Stimulated activated CD4-positive, alpha-beta T cell treated with anti-CD3 and anti-CD28 coated beads, Interleukin-12 subunit alpha, Interleukin-12 subunit beta, amount 100 ng/mL, for 24 hours (primary cell): ENCODE measurements around the gene PLEKHG2.
"Not testable (repeated sequence)": the region's sequence is repeated elsewhere in the genome, so short reads cannot be mapped to it uniquely, and the experiment has no call there.

Experiments
- DNase-seq, 2 experiments: peaks; one replicate each; pipeline ENCODE4 v3.0.0-alpha.2; 2020; ENCODE audit warnings: low read depth in 2 of 2

The PLEKHG2 gene, protein sequence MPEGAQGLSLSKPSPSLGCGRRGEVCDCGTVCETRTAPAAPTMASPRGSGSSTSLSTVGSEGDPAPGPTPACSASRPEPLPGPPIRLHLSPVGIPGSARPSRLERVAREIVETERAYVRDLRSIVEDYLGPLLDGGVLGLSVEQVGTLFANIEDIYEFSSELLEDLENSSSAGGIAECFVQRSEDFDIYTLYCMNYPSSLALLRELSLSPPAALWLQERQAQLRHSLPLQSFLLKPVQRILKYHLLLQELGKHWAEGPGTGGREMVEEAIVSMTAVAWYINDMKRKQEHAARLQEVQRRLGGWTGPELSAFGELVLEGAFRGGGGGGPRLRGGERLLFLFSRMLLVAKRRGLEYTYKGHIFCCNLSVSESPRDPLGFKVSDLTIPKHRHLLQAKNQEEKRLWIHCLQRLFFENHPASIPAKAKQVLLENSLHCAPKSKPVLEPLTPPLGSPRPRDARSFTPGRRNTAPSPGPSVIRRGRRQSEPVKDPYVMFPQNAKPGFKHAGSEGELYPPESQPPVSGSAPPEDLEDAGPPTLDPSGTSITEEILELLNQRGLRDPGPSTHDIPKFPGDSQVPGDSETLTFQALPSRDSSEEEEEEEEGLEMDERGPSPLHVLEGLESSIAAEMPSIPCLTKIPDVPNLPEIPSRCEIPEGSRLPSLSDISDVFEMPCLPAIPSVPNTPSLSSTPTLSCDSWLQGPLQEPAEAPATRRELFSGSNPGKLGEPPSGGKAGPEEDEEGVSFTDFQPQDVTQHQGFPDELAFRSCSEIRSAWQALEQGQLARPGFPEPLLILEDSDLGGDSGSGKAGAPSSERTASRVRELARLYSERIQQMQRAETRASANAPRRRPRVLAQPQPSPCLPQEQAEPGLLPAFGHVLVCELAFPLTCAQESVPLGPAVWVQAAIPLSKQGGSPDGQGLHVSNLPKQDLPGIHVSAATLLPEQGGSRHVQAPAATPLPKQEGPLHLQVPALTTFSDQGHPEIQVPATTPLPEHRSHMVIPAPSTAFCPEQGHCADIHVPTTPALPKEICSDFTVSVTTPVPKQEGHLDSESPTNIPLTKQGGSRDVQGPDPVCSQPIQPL (N-terminal part only)

GRCh38 chr19:39412100-39412866 is at the start of gene PLEKHG2:
PLEKHG2 (plus strand) TSS chr19:39412669; CDS start chr19:39414087, 1,418 bp downstream.
- peak; percentile 96 to 98 for DNase-seq

GRCh38 chr19:39362682-39363657 is 49.5 kb upstream of the PLEKHG2 start:
- DNase-seq, result no peak

- no peak for DNase-seq
These were observed 48.5 kb upstream of the PLEKHG2 start for GRCh38 chr19:39363901-39364457.

DNA sequence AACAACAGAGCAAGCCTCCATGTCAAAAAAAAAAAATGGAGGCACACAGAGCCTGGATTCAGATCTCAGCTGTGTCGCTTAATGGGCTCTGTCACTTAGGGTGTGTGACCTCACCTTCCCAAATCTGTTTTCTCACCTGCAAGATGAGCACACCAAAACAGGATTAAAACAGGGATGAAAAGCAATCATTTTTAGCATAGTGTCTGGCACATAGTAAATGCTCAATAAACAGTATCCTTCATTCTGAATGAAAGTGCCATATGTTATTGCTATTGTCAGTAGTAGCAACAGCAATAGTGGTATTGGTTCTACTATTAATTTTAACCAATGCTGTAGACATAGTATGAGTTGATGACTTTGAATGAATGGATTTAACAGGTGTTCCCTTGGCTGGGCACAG is 46.9 kb upstream of the PLEKHG2 start:
- DNase-seq, result no peak

DNA sequence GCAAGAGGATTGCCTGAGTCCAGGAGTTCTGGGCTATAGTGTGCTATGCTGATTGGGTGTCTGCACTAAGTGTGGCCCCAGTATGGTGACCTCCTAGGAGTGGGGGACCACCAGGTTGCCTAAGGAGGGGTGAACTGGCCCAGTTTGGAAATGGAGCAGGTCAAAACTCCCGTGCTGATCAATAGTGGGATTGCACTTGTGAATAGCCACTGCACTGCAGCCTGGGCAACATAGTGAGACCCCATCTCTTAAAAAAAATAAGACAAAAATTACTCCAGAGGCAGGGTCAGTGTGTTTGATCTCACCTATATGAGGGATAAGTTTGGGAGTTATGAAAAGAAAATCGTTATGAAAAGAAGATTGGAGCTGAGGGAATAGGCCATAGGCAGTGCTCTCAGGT is 43.3 kb upstream of the PLEKHG2 start:
- DNase-seq, result no peak

DNA sequence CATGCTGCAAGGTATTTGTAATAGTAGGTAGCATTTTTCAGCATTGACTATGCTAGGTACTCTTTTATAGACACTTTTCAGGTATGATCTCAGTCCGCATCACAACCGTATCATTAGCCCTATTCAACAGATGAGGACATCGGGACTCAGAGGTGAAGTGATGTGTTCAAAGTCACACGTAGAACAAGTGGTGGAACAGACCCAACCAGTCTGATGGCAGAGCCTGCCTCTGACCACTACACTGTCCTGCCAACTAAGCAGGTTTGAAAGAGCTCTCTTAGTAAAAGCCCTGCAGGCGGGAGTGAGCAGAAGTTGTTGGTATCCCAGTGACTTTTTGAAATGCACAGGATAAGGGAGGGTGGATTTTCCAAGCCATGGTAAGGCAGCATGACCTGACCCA is 41.7 kb upstream of the PLEKHG2 start:
- DNase-seq, result no peak

- DNase-seq, result no peak
These were observed 40.2 kb upstream of the PLEKHG2 start for GRCh38 chr19:39372047-39372802.

GRCh38 chr19:39372941-39373340 is 39.5 kb upstream of the PLEKHG2 start:
- no peak for DNase-seq

DNA sequence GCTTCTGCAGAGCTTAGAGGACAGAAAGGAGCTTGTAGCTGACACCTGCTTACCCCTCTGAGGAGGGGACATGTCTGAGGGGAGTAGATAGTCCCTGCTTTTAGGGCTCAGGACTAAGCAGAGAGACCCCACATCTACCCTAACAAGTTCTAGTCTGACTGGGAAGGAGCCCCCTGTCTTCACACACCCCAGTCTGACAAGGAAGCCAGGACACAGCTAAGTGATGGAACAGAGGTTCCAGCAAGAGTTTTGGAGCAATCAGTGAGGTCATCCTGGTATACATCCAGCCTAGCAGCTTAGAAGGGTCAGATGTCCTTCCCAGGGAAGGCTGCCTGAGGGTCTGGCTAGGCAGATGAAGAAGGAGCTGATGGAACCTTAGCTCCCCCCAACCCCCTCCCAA is 36.5 kb upstream of the PLEKHG2 start:
- no peak for DNase-seq

GRCh38 chr19:39377373-39378362 is 34.8 kb upstream of the PLEKHG2 start:
- DNase-seq, result no peak

- not testable (repeated sequence) for DNase-seq
These were observed 33.1 kb upstream of the PLEKHG2 start for GRCh38 chr19:39379366-39379765.

DNA sequence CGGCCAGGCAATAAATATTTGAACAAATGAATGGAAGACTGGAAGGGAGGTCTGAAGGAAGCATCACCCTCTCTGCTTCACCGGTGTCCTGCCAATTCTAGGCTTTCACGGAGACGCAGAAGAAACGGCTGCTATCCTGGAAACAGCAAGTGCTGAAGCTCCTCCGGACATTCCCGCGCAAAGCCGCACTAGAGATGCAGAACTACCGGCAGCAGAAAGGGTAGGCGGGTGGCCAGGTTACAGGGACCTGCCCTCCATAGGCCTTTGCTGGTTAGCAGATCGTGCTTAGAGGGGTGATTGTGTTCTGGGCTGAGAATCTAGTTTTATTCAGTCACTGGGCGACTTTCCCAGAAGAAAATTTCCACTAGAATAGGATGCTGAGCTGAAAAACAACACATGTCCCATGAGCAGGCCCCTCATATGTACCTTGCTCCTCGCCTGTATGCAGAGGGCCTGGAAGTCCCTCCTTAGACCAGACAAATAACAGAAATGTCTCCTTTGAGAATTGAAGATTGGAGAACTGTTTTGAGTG is 32.5 kb upstream of the PLEKHG2 start:
- DNase-seq, result no peak

GRCh38 chr19:39380521-39381502 is 31.7 kb upstream of the PLEKHG2 start:
- no peak for DNase-seq

DNA sequence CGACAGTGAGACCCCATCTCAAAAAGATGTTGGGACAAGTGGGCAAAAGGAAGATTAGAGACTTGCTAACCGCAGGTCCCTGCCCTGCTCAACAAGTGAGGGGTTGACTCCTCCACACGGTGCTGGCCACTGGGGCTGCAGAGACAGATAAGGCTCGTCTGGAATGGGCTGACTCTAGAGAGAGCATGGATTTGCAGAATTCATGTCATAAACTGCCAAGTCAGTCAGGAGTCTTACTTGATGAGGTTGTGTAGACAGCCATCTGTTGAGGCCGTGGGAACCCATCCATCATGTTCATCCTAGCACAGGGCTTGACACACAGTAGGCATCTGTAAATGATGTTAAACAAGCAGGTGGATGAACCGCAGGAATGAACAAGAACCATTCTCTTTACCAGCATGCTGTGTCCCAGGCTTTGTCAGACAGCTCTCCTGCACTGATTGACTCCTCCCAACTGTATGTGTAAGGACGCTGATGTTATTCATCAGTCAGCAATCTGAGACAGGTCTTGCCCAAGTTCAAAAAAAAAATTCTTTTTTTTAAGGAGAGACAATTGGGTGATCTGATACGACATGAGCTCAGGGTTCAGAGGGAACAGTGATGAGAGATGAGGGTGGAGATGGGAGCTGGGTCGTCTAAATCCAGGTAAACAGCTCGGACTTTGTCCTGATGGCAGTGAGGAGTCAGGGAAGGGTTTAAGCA is 30.4 kb upstream of the PLEKHG2 start:
- no peak for DNase-seq

DNA sequence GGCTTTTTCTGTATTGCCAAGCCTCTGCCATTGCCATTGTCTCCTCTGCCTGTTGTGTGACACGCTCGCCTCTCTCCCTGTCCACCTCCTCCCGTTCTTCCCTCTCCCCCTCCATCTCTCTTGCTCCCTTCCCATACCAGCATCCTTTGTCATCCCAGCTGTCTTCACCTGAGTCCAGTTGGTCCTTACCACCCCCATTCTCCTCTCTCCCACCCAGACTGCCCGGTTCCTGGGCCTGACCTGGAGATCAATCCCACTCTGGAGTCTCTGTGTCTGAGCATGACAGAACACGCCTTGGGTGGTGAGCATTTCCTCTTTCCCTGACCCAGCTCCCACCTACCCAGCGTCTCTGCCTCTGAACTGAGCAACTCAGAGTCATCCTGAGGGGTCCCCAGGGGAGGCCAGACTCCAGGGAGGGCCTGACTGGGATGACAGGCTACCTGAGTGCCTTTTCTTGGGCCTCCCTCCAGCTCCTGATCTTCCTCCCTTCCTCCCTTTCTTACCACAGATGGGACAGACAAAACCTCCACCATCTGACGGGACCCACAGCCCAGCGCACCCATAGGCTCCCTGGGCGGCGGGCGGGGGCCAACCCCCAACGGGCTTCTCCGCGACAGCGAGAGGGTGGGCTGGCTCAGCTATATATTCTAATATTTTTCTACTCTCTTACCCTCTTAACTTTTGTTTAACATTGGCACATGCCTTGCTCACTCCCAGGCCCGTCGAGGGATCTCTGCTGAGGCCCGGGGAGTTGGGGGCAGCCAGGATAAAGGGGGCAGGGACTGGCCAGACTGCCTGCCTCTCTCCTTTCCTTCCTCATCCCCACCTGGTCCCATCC is 29.3 kb upstream of the PLEKHG2 start:
- DNase-seq, result no peak
